Measurements from ENCODE around the gene ARHGAP22. TPM values are rescaled to one million over a fixed set of nuclear protein-coding genes. Genes with fewer than 3 reads are reported as not detected.

Gene ARHGAP22
- polyA plus RNA-seq, 1 donor from 2014 or later: 0.15 TPM

GRCh38 chr10:48604039-48604990 lies 558 bp downstream of the ARHGAP22 start:
- H3K27me3 ChIP-seq (ENCODE audit: insufficient read depth, low read depth, low read length): peaks cover 16% of the 10 kb centered on the region
- no peaks in the 10 kb centered on the region for H3K79me2 ChIP-seq (replicated peaks; ENCODE audit: insufficient read depth, low read length)
- H3K4me2 ChIP-seq (ENCODE audit: low read length): no peak overlapping the region
- no peaks in the 10 kb centered on the region for H3F3A ChIP-seq (ENCODE audit: insufficient read depth, low read length, poor library complexity, severe bottlenecking)
- no peak overlapping the region for H2AFZ ChIP-seq (ENCODE audit: low read depth, low read length)
- no peak overlapping the region for H3K27ac ChIP-seq (ENCODE audit: low read length)
- no peaks in the 10 kb centered on the region for H3K9me2 ChIP-seq (ENCODE audit: insufficient read depth, low read length)
- no peak overlapping the region for H3K9ac ChIP-seq (ENCODE audit: low read length)
- H3K4me3 ChIP-seq (ENCODE audit: low read length): peak overlapping the region; percentile 57
- H4K20me1 ChIP-seq (ENCODE audit: insufficient read depth): no peaks in the 10 kb centered on the region
- no peaks in the 10 kb centered on the region for H3K9me3 ChIP-seq (ENCODE audit: low read length)
- H3K36me3 ChIP-seq (ENCODE audit: insufficient read depth, low read length): no peaks in the 10 kb centered on the region
- TF ChIP-seq SMC3 (conservative IDR thresholded peaks at IDR 0.05; ENCODE audit: poor library complexity) (no peak), POLR2AphosphoS5 (IDR thresholded peaks at IDR 0.05) (no peak), TAF1 (IDR thresholded peaks at IDR 0.05; ENCODE audit: low read depth) (no peak)

GRCh38 chr10:48603421-48604038 lies 1.3 kb downstream of the ARHGAP22 start:
- Histone ChIP-seq H4K20me1 (ENCODE audit: insufficient read depth) (no peaks in the 10 kb centered on the region), H3K27me3 (ENCODE audit: insufficient read depth, low read depth, low read length) (peaks cover 16% of the 10 kb centered on the region), H3K9me2 (ENCODE audit: insufficient read depth, low read length) (no peaks in the 10 kb centered on the region), H2AFZ (ENCODE audit: low read depth, low read length) (no peak overlapping the region), H3F3A (ENCODE audit: insufficient read depth, low read length, poor library complexity, severe bottlenecking) (no peaks in the 10 kb centered on the region), H3K79me2 (replicated peaks; ENCODE audit: insufficient read depth, low read length) (no peaks in the 10 kb centered on the region), H3K27ac (ENCODE audit: low read length) (no peak overlapping the region), H3K9ac (ENCODE audit: low read length) (no peak overlapping the region), H3K4me3 (ENCODE audit: low read length) (no peak overlapping the region), H3K9me3 (ENCODE audit: low read length) (no peaks in the 10 kb centered on the region), H3K4me2 (ENCODE audit: low read length) (no peak overlapping the region), H3K36me3 (ENCODE audit: insufficient read depth, low read length) (no peaks in the 10 kb centered on the region)
- TF ChIP-seq RAD21 (conservative IDR thresholded peaks at IDR 0.05): no peak
- no peak for TF ChIP-seq POLR2AphosphoS5 (IDR thresholded peaks at IDR 0.05)
- TF ChIP-seq REST (IDR thresholded peaks at IDR 0.05; ENCODE audit: borderline replicate concordance): no peak
- no peak for TF ChIP-seq SMC3 (conservative IDR thresholded peaks at IDR 0.05; ENCODE audit: poor library complexity)
- no peak for TF ChIP-seq CTCF (IDR thresholded peaks at IDR 0.05; ENCODE audit: poor library complexity, severe bottlenecking)
- TF ChIP-seq TAF1 (IDR thresholded peaks at IDR 0.05; ENCODE audit: low read depth): no peak
- no peak for TF ChIP-seq EP300 (conservative IDR thresholded peaks at IDR 0.05; ENCODE audit: poor library complexity, severe bottlenecking)
- no peak for TF ChIP-seq MXI1 (conservative IDR thresholded peaks at IDR 0.05; ENCODE audit: poor library complexity, severe bottlenecking)
- no peak for TF ChIP-seq EZH2 (IDR thresholded peaks at IDR 0.05; ENCODE audit: borderline replicate concordance, insufficient read depth, low read length, poor library complexity, severe bottlenecking)

Data from neural cell (in vitro differentiated cells).